Liver (tissue), 9 donors: Measurements from ENCODE around the gene ELL. TPM values are rescaled to one million over a fixed set of nuclear protein-coding genes. Genes with fewer than 3 reads are reported as not detected.

Experiments
- DNase-seq: peaks from one replicate; pipeline ENCODE4 v3.0.0-alpha.2; 2017; ENCODE audit warnings: low spot score
- H3K27ac ChIP-seq, 2 donors: one replicate each; pipeline ENCODE4 v1.7.0; 2013; ENCODE audit warnings: inconsistent platforms in 2 of 2, low read length in 2 of 2, control low read depth in 1 of 2, low read depth in 1 of 2, mild to moderate bottlenecking in 1 of 2
- H3K27me3 ChIP-seq, 4 donors: one replicate each; pipeline versions ENCODE4 v1.6.1 to v1.7.0; 2013; ENCODE audit warnings: low read length in 3 of 4, inconsistent platforms in 1 of 4, mild to moderate bottlenecking in 1 of 4, moderate library complexity in 1 of 4; ENCODE audit not compliant: control insufficient read depth in 4 of 4, insufficient read depth in 4 of 4
- H3K36me3 ChIP-seq, 4 donors: one replicate each; pipeline versions ENCODE4 v1.6.1 to v1.7.0; 2013; ENCODE audit warnings: low read length in 3 of 4, mild to moderate bottlenecking in 3 of 4, low read depth in 1 of 4, moderate library complexity in 1 of 4; ENCODE audit not compliant: control insufficient read depth in 4 of 4, insufficient read depth in 3 of 4
- H3K4me1 ChIP-seq, 4 donors: one replicate each; pipeline versions ENCODE4 v1.6.1 to v1.7.0; 2013; ENCODE audit warnings: low read length in 3 of 4, mild to moderate bottlenecking in 3 of 4, moderate library complexity in 1 of 4; ENCODE audit not compliant: control insufficient read depth in 4 of 4, insufficient read depth in 4 of 4
- H3K4me3 ChIP-seq, 3 donors: one replicate each; pipeline versions ENCODE4 v1.6.1 to v1.7.0; 2013; ENCODE audit warnings: low read length in 3 of 3, control low read depth in 1 of 3, low read depth in 1 of 3, mild to moderate bottlenecking in 1 of 3
- H3K9ac ChIP-seq, 2 donors: one replicate each; pipeline ENCODE4 v1.7.0; 2013; ENCODE audit warnings: low read length in 2 of 2, mild to moderate bottlenecking in 2 of 2, moderate library complexity in 2 of 2, control low read depth in 1 of 2, low read depth in 1 of 2
- H3K9me3 ChIP-seq, 4 donors: one replicate each; pipeline versions ENCODE4 v1.6.1 to v1.7.0; 2013; ENCODE audit warnings: low read length in 3 of 4; ENCODE audit not compliant: control insufficient read depth in 4 of 4
- ATF3 ChIP-seq: IDR thresholded peaks from 2 replicates; pipeline ENCODE4 v1.6.1; 2016; ENCODE audit warnings: antibody characterized with exemption
- CTCF ChIP-seq: fragments of 150-350 bp; IDR thresholded peaks from 2 replicates; pipeline ENCODE4 v1.5.1; 2017; ENCODE audit warnings: improper control_type of control experiment, low read depth, low read length; ENCODE audit not compliant: missing input control
- EGR1 ChIP-seq, 2 donors: IDR thresholded peaks; 2 replicates each; pipeline ENCODE4 v1.6.1; 2016 to 2018; ENCODE audit warnings: antibody characterized with exemption in 2 of 2, low read depth in 2 of 2
- FOXA1 ChIP-seq: IDR thresholded peaks from 2 replicates; pipeline ENCODE4 v1.6.1; 2016; ENCODE audit warnings: antibody characterized with exemption
- FOXA2 ChIP-seq: IDR thresholded peaks from 2 replicates; pipeline ENCODE4 v1.6.1; 2016; ENCODE audit warnings: antibody characterized with exemption
- GABPA ChIP-seq, 2 donors: IDR thresholded peaks in 1 of 2; conservative IDR thresholded peaks in 1 of 2; 2 replicates each; pipeline ENCODE4 v1.6.1; 2016; ENCODE audit warnings: antibody characterized with exemption in 2 of 2, mild to moderate bottlenecking in 1 of 2, moderate library complexity in 1 of 2
- HNF4A ChIP-seq, 2 donors: conservative IDR thresholded peaks; 2 replicates each; pipeline ENCODE4 v1.6.1; 2016; ENCODE audit warnings: antibody characterized with exemption in 2 of 2, mild to moderate bottlenecking in 2 of 2
- HNF4G ChIP-seq: IDR thresholded peaks from 2 replicates; pipeline ENCODE4 v1.6.1; 2016; ENCODE audit warnings: antibody characterized with exemption
- JUND ChIP-seq, 2 donors: IDR thresholded peaks; 2 replicates each; pipeline ENCODE4 v1.6.1; 2016; ENCODE audit warnings: antibody characterized with exemption in 2 of 2
- MAX ChIP-seq: IDR thresholded peaks from 2 replicates; pipeline ENCODE4 v1.6.1; 2016; ENCODE audit warnings: antibody characterized with exemption
- NR2F2 ChIP-seq: IDR thresholded peaks from 2 replicates; pipeline ENCODE4 v1.6.1; 2016; ENCODE audit warnings: antibody characterized with exemption
- RAD21 ChIP-seq, 2 donors: IDR thresholded peaks; 2 replicates each; pipeline ENCODE4 v1.6.1; 2016; ENCODE audit warnings: antibody characterized with exemption in 2 of 2, mild to moderate bottlenecking in 2 of 2
- REST ChIP-seq: IDR thresholded peaks from 2 replicates; pipeline ENCODE4 v1.6.1; 2016; ENCODE audit warnings: antibody characterized with exemption, mild to moderate bottlenecking
- RXRA ChIP-seq, 2 donors: IDR thresholded peaks; 2 replicates each; pipeline ENCODE4 v1.6.1; 2017 to 2018; ENCODE audit warnings: antibody characterized with exemption in 2 of 2, mild to moderate bottlenecking in 1 of 2
- SP1 ChIP-seq: IDR thresholded peaks from 2 replicates; pipeline ENCODE4 v1.6.1; 2018; ENCODE audit warnings: antibody characterized with exemption, mild to moderate bottlenecking
- TAF1 ChIP-seq: conservative IDR thresholded peaks from 2 replicates; pipeline ENCODE4 v1.6.1; 2016; ENCODE audit warnings: antibody characterized with exemption, mild to moderate bottlenecking
- YY1 ChIP-seq: IDR thresholded peaks from 2 replicates; pipeline ENCODE4 v1.6.1; 2016; ENCODE audit warnings: antibody characterized with exemption, mild to moderate bottlenecking
- ZBTB33 ChIP-seq: IDR thresholded peaks from 2 replicates; pipeline ENCODE4 v1.6.1; 2016; ENCODE audit warnings: antibody characterized with exemption
- WGBS: extraction: QIAGEN DNeasy Blood & Tissue Kit; methylation state at CpG from one replicate; pipeline ENCODE4 v1.1.7; 2013; 5-methylcytosine and 5-hydroxymethylcytosine counted together
- polyA plus RNA-seq, 2 donors: library from polyadenylated mRNA; stranded (reverse) in 1 of 2; unstranded in 1 of 2; fragments of 200-250 nt in 1 of 2; fragments of >200 nt in 1 of 2; fragmentation: Nextera tagmentation in 1 of 2; extraction: Ambion mirVana in 1 of 2; gene quantifications; one replicate each; pipeline versions ENCODE4 v1.2.1 to v1.2.3, GENCODE V29; 2013 to 2015
- total RNA-seq, 2 donors: library from RNA; depleted of rRNA; stranded (reverse); fragments of >200 nt; gene quantifications; one replicate each; pipeline ENCODE4 v1.2.3, GENCODE V29; 2014
- donor health status: healthy.
- donor health status: healthy.
- donor health status: healthy.
- donor health status: healthy.
- donor health status: healthy.

ELL gene
- total and polyA plus RNA-seq, 4 donors = 4.5 to 10.5 (median 6.6) TPM

GRCh38 chr19:18557411-18558201 lies 35.7 kb upstream of the ELL start, which contains the start of gene KXD1 (continued):
- TF ChIP-seq CTCF (no peak), SP1 (peak; percentile 62)

- Histone ChIP-seq H3K4me3 (no peak overlapping the region), H3K36me3 (no peaks in the 10 kb centered on the region), H3K27ac (no peak overlapping the region), H3K27me3 (no peaks in the 10 kb centered on the region), H3K4me1 (no peaks in the 10 kb centered on the region), H3K9me3 (no peaks in the 10 kb centered on the region), H3K9ac (no peak overlapping the region)
- 71% methylated on average over 6 of the region's 6 CpGs for WGBS
- DNase-seq = no peak
- TF ChIP-seq HNF4A (conservative IDR thresholded peaks at IDR 0.05) (no peak), ATF3 (no peak), SP1 (no peak), YY1 (no peak), HNF4G (no peak), TAF1 (no peak), GABPA (IDR thresholded peaks at IDR 0.05 in 1 of 2, conservative IDR thresholded peaks at IDR 0.05 in 1 of 2) (no peak), JUND (IDR thresholded peaks at IDR 0.05) (no peak), EGR1 (IDR thresholded peaks at IDR 0.05; ENCODE audit: low read depth in 2 of 2) (no peak), FOXA1 (no peak), NR2F2 (no peak), RXRA (IDR thresholded peaks at IDR 0.05) (no peak), REST (no peak), FOXA2 (no peak), ZBTB33 (no peak), CTCF (no peak), MAX (no peak), RAD21 (IDR thresholded peaks at IDR 0.05) (no peak)
These were observed 29.8 kb upstream of the ELL start for GRCh38 chr19:18551631-18552030.
